Stimulated activated effector memory CD8-positive, alpha-beta T cell treated with anti-CD3 and anti-CD28 coated beads, Interleukin-12 subunit alpha, Interleukin-12 subunit beta, amount 100 ng/mL, for 72 hours (primary cell): ENCODE results near the gene CELA2A.

ENCODE experiments used
- ATAC-seq: fragments of 150-1000 bp; cut with Tn5 transposase; 2 replicates; pipeline ENCODE4 v1.10.0; 2021
- DNase-seq, 2 donors: peaks; one replicate each; pipeline ENCODE4 v3.0.0; 2021 to 2022; ENCODE audit warnings: low spot score in 2 of 2
- H3K27ac Mint-ChIP-seq: one replicate; pipeline ENCODE4 v1.8.0; 2022; ENCODE audit warnings: mild to moderate bottlenecking, mixed read lengths
- H3K36me3 Mint-ChIP-seq: one replicate; pipeline ENCODE4 v1.8.0; 2022; ENCODE audit warnings: mild to moderate bottlenecking, mixed read lengths
- H3K4me1 Mint-ChIP-seq: one replicate; pipeline ENCODE4 v1.8.0; 2022; ENCODE audit warnings: mixed read lengths
- H3K4me3 Mint-ChIP-seq: one replicate; pipeline ENCODE4 v1.8.0; 2022; ENCODE audit warnings: mild to moderate bottlenecking, mixed read lengths
- H3K9me3 Mint-ChIP-seq: one replicate; pipeline ENCODE4 v1.8.0; 2022; ENCODE audit warnings: mixed read lengths

CELA2A gene

DNA sequence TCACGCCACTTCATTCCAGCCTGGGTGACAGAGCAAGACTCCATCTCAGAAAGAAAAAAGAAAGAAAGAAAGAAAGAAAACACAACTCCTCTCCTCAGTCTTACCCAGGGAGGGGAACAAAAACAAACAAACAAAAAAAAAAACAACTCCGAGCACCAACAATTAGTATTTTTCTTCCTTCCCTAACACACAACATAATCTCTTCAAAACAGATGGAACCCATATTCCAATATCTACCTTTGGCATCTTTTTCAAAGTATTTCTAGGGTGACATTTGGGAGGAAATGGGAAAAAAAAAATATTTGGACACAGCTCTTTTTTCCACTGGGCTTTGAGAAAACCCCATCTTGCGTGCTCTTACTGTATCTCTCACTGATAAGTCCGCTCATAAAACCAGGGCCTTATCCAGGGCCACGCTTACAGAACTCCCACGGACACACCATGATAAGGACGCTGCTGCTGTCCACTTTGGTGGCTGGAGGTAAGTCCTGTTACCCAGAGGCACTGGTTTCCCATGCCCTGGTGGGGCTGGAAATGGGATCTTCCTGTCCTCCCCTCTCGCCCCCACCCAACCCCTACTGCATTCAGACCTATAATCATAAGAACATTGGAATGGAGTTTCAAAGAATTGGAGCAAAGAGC, at the start of gene CELA2A:
CELA2A (plus strand) TSS at position 420 of the 642 bp plus-strand sequence; CDS start at position 442, 22 bp downstream.
- DNase-seq (no peak), ATAC-seq (no peak)
- H3K4me3 Mint-ChIP-seq = no peak within 1 kb of the TSS
- no peak within 1 kb of the TSS for H3K27ac Mint-ChIP-seq
- no peaks in the 10 kb centered on the region for H3K9me3 Mint-ChIP-seq
- H3K36me3 Mint-ChIP-seq = no peaks in the 10 kb centered on the region
- no peaks in the 10 kb centered on the region for H3K4me1 Mint-ChIP-seq

- ATAC-seq (no peak), DNase-seq (no peak)
- peaks cover 22% of the 10 kb centered on the region for H3K36me3 Mint-ChIP-seq
- H3K9me3 Mint-ChIP-seq = no peaks in the 10 kb centered on the region
- peak overlapping the region; percentile 96 for H3K4me3 Mint-ChIP-seq
- H3K4me1 Mint-ChIP-seq = peaks cover 55% of the 10 kb centered on the region
- peak overlapping the region; percentile 48 for H3K27ac Mint-ChIP-seq
These were observed 49.0 kb upstream of the CELA2A start for GRCh38 chr1:15407580-15407979.

DNA sequence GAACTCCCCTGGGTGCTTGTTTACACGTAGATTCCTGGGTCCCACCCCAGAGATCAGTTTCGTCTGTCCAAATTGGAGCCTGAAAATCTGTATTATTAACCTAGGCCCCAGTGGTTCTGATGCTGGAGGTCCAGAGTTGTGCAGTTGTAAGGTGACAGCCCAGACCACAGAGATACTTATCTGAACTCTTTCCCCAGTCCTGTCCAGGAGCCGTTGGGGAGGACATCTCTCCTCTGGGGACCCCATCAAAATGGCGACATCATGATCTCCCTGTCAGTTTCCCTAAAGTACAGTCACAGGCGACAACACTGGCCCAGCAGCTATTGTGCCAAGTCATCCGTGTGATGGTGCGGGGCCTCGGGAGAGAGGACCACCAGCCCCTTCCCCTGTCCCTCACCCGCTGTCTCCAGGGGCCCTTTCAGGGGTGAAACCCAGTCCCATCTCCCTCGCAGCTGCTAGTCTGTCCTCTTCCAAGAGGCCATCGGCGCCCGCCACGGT, 47.6 kb upstream of the CELA2A start:
- no peak for DNase-seq
- H3K36me3 Mint-ChIP-seq = peaks cover 35% of the 10 kb centered on the region
- H3K4me3 Mint-ChIP-seq = peak overlapping the region; percentile 96
- H3K4me1 Mint-ChIP-seq = peaks cover 69% of the 10 kb centered on the region
- H3K9me3 Mint-ChIP-seq = no peaks in the 10 kb centered on the region
- ATAC-seq = no peak
- peak overlapping the region; percentile 94 for H3K27ac Mint-ChIP-seq

GRCh38 chr1:15409388-15410222, 46.9 kb upstream of the CELA2A start, which contains the start of gene EFHD2:
Gene EFHD2 (plus strand): TSS chr1:15409888. CDS start chr1:15409972, 84 bp downstream.
- H3K36me3 Mint-ChIP-seq = peaks cover 41% of the 10 kb centered on the region
- ATAC-seq (peak; percentile 83), DNase-seq (peak; percentile 71 to 89)
- H3K9me3 Mint-ChIP-seq = no peaks in the 10 kb centered on the region
- H3K4me1 Mint-ChIP-seq = peaks cover 76% of the 10 kb centered on the region
- H3K27ac Mint-ChIP-seq = peak within 1 kb of the TSS; percentile 94
- peak within 1 kb of the TSS; percentile 96 for H3K4me3 Mint-ChIP-seq

- H3K4me1 Mint-ChIP-seq = peaks cover 77% of the 10 kb centered on the region
- DNase-seq = peak in 1 of 2 donors; percentile 69
- H3K4me3 Mint-ChIP-seq = peak overlapping the region; percentile 96
- peaks cover 44% of the 10 kb centered on the region for H3K36me3 Mint-ChIP-seq
- H3K9me3 Mint-ChIP-seq = no peaks in the 10 kb centered on the region
- H3K27ac Mint-ChIP-seq = peak overlapping the region; percentile 94
- no peak for ATAC-seq
These were observed 46.2 kb upstream of the CELA2A start for GRCh38 chr1:15410223-15410883.

- DNase-seq (peak in 1 of 2 donors; percentile 67), ATAC-seq (no peak)
- Mint-ChIP-seq H3K9me3 (no peaks in the 10 kb centered on the region), H3K4me1 (peaks cover 78% of the 10 kb centered on the region), H3K27ac (peak overlapping the region; percentile 94), H3K4me3 (peak overlapping the region; percentile 96), H3K36me3 (peaks cover 48% of the 10 kb centered on the region)
These were observed 45.7 kb upstream of the CELA2A start for GRCh38 chr1:15410884-15411245.

GRCh38 chr1:15411593-15412137, 44.9 kb upstream of the CELA2A start:
- H3K9me3 Mint-ChIP-seq = no peaks in the 10 kb centered on the region
- peak overlapping the region; percentile 96 for H3K4me3 Mint-ChIP-seq
- peak overlapping the region; percentile 94 for H3K27ac Mint-ChIP-seq
- peaks cover 56% of the 10 kb centered on the region for H3K36me3 Mint-ChIP-seq
- H3K4me1 Mint-ChIP-seq = peaks cover 80% of the 10 kb centered on the region
- peak in 1 of 2 donors; percentile 80 for DNase-seq
- peak; percentile 65 for ATAC-seq

DNA sequence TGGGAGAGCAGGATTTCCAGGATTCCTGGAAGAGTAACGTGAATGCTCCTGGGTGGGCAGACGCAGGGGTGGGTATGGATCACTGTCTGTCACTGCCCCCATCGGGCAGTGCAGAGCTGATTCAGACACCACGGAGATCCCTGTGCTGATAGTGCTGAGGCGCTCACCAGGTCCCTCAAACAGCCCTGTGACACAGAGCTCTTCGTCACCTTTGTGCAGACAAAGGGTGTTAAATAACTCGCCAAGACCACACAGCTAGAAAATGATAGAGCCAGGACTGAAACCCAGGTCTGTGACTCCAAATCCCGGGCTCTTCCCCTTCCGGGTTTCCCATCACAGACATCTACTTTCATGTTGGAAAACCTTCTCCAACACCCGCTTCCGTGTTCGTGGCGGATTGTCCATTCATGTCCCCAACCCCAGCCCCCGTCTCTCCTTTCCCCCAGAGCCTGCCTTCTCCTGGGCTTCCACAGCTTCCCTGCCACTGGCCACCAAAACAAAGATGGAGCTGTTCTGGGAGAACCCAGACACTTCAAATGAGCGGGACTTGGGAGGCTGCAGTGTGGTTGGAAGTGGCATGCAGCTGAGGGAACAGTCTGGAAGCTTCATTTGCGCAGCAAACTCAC, 44.2 kb upstream of the CELA2A start:
- no peaks in the 10 kb centered on the region for H3K9me3 Mint-ChIP-seq
- DNase-seq (peak; percentile 47 to 73), ATAC-seq (peak; percentile 86)
- H3K27ac Mint-ChIP-seq = peak overlapping the region; percentile 94
- H3K4me3 Mint-ChIP-seq = peak overlapping the region; percentile 96
- H3K4me1 Mint-ChIP-seq = peaks cover 80% of the 10 kb centered on the region
- H3K36me3 Mint-ChIP-seq = peaks cover 59% of the 10 kb centered on the region

DNA sequence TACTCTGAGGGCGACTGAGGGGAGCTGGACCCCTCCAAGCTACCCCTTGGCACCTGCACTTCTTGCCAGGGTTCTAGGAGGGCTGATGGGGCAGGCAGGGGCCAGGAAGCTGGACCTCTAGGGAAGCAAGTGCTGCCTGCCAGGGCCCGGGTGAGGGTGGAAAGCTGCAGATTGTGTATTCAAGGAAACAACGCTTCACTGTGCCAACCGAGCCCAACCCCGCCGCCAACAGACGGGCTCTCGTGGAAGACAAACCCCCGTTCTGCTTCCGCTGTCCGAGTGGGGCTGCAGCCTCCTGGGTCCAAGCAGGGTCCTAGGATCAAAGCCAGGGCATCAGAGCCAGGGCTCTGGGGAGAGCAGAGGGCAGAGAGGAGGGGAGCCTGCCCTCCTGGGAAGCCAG, 43.7 kb upstream of the CELA2A start:
- ATAC-seq (no peak), DNase-seq (no peak)
- Mint-ChIP-seq H3K4me1 (peaks cover 80% of the 10 kb centered on the region), H3K4me3 (peak overlapping the region; percentile 96), H3K9me3 (no peaks in the 10 kb centered on the region), H3K36me3 (peaks cover 64% of the 10 kb centered on the region), H3K27ac (peak overlapping the region; percentile 94)

DNA sequence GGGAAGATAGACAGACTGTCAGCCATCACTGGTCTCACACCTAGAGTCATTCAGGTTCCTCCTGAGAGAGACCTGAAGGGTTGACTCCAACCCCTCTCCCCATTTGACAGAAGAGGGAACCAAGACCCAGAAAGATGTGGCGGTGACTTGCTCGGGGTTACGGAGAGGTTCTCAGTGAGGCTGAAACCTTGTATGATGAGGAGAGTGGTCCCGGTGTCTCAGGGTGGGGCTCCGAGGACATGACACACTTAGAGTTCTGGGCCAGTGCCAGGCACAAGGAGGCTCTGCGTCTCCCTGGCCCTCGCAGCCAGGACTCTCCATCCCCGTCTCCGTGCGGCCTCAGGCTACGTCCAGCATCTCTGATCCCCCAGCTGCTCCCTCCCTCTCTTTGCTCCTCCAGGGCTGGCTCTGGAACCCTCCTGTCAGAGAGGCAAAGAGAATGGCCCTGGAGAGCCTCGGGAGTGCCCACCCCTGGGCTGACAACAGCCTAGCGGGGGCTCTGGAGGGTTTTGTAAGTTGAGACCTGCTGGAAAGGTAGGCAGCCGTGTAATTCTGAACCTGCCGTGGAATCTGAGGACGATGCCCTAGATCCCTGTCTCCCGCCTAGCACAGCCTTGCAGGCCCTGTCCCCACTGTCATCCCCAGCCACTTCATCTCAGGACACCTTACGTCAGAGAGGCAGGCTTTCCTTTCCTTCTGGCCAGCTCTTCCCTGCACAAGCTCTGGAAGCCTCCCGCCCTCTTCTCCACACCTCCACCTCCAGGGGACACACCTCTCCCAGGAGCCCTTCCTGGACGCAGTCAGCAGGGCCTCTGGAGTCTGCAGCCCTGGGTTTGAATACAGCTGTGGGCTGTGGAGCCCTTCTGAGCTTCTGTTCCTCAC, 42.7 kb upstream of the CELA2A start:
- DNase-seq = no peak
- peaks cover 81% of the 10 kb centered on the region for H3K4me1 Mint-ChIP-seq
- ATAC-seq = no peak
- peak overlapping the region; percentile 94 for H3K27ac Mint-ChIP-seq
- H3K9me3 Mint-ChIP-seq = no peaks in the 10 kb centered on the region
- H3K4me3 Mint-ChIP-seq = peak overlapping the region; percentile 96
- H3K36me3 Mint-ChIP-seq = peaks cover 74% of the 10 kb centered on the region

DNA sequence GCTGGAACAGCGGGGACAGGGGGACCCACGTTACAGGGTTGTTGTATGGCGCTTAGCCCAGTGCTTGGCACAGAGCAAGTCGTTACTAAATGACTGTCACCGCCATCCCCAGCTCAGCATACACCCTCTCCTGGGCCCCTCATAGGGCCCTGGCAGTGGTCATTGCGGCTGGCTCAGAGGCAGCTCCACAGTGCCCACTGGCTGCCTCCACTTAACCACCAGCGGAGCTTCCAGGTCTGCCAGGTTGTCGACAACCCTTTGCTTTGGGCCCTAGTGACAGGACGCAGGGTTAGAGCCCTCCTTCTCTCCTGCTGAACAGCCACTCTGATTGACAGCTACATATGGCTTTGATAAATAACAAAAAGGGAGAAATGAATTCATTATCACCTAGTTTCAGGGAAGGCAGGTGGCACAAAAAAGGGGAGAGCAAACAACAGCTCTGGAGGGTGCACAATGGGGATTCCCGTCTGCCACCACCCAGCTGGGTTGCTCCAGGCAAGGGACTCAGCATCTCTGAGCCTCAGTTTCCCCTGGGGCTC, 42.0 kb upstream of the CELA2A start:
- no peak overlapping the region for H3K27ac Mint-ChIP-seq
- no peak for ATAC-seq
- H3K9me3 Mint-ChIP-seq = no peaks in the 10 kb centered on the region
- peaks cover 78% of the 10 kb centered on the region for H3K4me1 Mint-ChIP-seq
- no peak for DNase-seq
- H3K4me3 Mint-ChIP-seq = peak overlapping the region; percentile 96
- H3K36me3 Mint-ChIP-seq = peaks cover 75% of the 10 kb centered on the region

GRCh38 chr1:15417059-15417934, 39.2 kb upstream of the CELA2A start:
- Mint-ChIP-seq H3K36me3 (peaks cover 76% of the 10 kb centered on the region), H3K4me3 (peak overlapping the region; percentile 71), H3K4me1 (peaks cover 86% of the 10 kb centered on the region), H3K27ac (peak overlapping the region; percentile 70), H3K9me3 (no peaks in the 10 kb centered on the region)
- peak in 1 of 2 donors; percentile 79 for DNase-seq
- ATAC-seq = peak; percentile 74
